Astrocyte of the spinal cord (primary cell): Measurements from ENCODE around the gene MIB2.
"Not testable (repeated sequence)": the region's sequence is repeated elsewhere in the genome, so short reads cannot be mapped to it uniquely, and the experiment has no call there.

ENCODE experiments used
- DNase-seq: peaks from one replicate; pipeline ENCODE4 v3.0.0; 2011; ENCODE audit warnings: low read depth, low spot score
- H3K4me3 ChIP-seq: 2 replicates; pipeline ENCODE4 v1.5.1; 2011; ENCODE audit warnings: low read depth, mild to moderate bottlenecking, low read length, moderate library complexity
- in situ Hi-C: cut with HindIII; loops from 2 replicates; pipeline ENCODE4 v1.10.0; 2017; ENCODE audit warnings: low sequenced_read_pairs
- TF ChIP-seq, protein P1 (sequence below): IDR thresholded peaks from 2 replicates; pipeline ENCODE4 v1.5.1; 2012; ENCODE audit warnings: low read depth, mild to moderate bottlenecking, low read length, inconsistent platforms

MIB2 gene

GRCh38 chr1:1658583-1659549 is 43.6 kb downstream of the MIB2 start, which contains the start of gene CDK11B:
Gene CDK11B, minus strand, starts transcription at chr1:1659004. Its CDS starts 1,519 bp downstream, at chr1:1657485.
- in situ Hi-C loops: not testable (repeated sequence)
- peak; percentile 98 for DNase-seq
- peak within 1 kb of the TSS; percentile 59 for H3K4me3 ChIP-seq
- TF ChIP-seq, protein P1, sequence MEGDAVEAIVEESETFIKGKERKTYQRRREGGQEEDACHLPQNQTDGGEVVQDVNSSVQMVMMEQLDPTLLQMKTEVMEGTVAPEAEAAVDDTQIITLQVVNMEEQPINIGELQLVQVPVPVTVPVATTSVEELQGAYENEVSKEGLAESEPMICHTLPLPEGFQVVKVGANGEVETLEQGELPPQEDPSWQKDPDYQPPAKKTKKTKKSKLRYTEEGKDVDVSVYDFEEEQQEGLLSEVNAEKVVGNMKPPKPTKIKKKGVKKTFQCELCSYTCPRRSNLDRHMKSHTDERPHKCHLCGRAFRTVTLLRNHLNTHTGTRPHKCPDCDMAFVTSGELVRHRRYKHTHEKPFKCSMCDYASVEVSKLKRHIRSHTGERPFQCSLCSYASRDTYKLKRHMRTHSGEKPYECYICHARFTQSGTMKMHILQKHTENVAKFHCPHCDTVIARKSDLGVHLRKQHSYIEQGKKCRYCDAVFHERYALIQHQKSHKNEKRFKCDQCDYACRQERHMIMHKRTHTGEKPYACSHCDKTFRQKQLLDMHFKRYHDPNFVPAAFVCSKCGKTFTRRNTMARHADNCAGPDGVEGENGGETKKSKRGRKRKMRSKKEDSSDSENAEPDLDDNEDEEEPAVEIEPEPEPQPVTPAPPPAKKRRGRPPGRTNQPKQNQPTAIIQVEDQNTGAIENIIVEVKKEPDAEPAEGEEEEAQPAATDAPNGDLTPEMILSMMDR: peak; percentile 6

DNA sequence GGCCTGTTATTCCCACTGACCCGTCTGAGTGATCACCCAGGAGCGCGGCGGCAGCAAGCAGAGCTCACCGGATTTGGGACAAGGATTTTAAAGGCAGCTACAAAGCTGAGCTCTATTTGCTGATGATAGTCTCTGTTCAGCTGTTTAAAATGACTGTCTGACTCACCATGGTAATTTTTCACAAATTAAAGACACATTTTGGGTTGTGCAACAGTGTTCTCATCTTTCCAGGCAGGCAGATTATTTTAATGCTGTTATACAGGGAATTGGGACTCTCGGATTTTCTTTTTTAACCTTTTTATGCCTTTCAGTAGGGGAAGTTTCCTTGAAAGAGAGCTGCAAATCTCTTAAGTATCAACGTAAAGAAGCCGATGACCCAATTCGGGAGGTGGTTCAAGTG is 47.1 kb downstream of the MIB2 start:
- DNase-seq, H3K4me3 ChIP-seq, in situ Hi-C loops: not testable (repeated sequence)

DNA sequence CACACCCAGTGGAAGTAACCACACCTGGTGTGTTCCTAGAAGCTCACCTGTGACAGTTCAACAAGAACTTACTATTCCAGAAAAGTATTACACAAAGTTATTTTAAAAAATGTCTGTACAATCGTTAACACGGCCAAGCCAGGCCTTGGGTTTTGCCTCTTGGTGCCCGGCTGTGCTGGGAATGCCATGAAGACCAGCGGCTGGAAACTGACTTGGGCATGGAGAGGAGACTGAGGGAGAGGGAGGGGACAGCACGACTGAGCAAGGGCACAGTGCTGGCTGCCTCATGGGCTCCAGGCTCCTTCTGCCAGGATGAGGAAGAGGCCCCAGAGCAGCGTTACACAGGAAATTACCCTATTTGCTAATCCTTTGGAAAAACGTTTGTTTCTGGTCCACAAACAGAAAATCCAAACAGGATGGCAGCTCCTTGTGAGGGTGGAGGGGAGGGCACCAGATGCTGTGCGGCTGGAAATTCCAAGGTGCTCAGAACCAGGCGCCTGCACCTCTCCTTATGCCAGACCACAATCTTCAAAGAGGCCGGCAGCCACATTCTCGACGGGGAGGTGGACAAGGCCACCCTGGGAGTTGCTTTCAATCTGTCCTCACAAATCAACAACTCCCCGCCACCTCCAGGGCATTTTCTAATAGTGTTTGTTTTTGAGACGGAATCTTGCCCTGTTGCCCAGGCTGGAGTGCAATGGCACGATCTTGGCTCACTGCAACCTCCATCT is 47.7 kb downstream of the MIB2 start:
- DNase-seq, H3K4me3 ChIP-seq, in situ Hi-C loops: not testable (repeated sequence)

GRCh38 chr1:1664318-1664717 is 49.0 kb downstream of the MIB2 start:
- H3K4me3 ChIP-seq, in situ Hi-C loops, DNase-seq: not testable (repeated sequence)

DNA sequence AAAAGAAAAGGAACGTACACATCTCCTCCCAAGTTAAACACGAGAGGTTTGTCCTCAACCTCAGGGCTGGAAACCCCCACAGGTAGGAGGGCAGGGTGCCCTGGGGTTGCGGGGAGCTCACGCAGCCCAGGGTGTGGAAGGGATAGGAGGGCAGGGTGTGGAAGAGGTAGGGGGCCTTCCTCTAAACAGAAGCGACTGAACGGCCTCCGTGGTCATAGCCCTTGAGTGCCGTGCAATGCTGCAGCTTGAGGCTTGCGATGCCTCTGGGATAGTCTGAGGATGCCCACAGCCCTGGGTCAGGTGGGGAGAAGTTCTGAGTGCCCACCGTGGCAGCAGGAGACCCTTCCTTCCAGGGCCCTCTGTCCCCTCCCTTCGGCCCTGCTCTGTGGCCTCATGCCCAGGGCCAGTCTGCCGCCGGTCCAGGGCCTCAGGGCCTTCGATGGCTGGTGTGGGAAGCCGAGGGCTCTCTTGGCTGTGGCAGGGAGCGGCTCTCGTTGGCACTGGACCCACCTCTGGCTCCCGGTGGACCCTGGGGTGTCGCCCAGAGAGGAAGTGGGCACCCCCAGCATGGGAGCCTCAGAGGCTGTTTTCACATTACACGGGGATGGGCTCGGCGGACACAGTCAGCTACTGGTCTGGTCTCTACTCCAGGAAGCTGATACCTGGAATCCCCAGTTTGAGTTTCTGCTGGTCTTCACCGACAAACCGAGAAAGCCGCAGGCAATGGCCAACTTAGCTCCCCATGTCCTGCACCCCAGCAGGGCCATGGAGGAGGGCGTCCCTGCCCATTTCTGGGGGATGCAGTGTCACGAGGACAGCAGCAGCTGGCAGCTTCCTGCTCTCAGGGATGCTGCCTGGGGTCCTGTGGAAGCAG is 49.9 kb downstream of the MIB2 start:
- TF ChIP-seq, protein P1: no peak
- no peak overlapping the region for H3K4me3 ChIP-seq
- DNase-seq: no peak
- in situ Hi-C loops: no loop called here

GRCh38 chr1:1665815-1666251 is 50.5 kb downstream of the MIB2 start:
- DNase-seq: no peak
- in situ Hi-C loops: no loop called here
- TF ChIP-seq, protein P1: peak; percentile 60
- H3K4me3 ChIP-seq: no peak overlapping the region

- TF ChIP-seq, protein P1: no peak
- in situ Hi-C loops: no loop called here
Measured at GRCh38 chr1:1666526-1666925, 51.2 kb downstream of the MIB2 start.

More at GRCh38 chr1:1666526-1666925, 51.2 kb downstream of the MIB2 start:
- no peak for DNase-seq
- H3K4me3 ChIP-seq: no peak overlapping the region
